IMR-90 (cell line): Measurements from ENCODE around the gene ATP6V1F. TPM values are rescaled to one million over a fixed set of nuclear protein-coding genes. Genes with fewer than 3 reads are reported as not detected.

Experiments used
- ATAC-seq: fragments of 200-7000 bp; cut with Tn5 transposase; 2 replicates; pipeline ENCODE4 v1.9.1; 2020; ENCODE audit warnings: low read depth, mild to moderate bottlenecking, moderate library complexity
- BruUV-seq: library from RNA; stranded (reverse); fragments of 400-500 nt; replicated peaks from 2 replicates; lab custom pipeline; 2021; lab: Mats Ljungman, UMichigan
- CTCF ChIA-PET: fragments of 300-600 bp; formaldehyde crosslinking; extraction: SDS; loops from one replicate; lab custom pipeline; 2021; ENCODE audit warnings: antibody characterized with exemption; lab: Yijun Ruan, JAX
- POLR2A ChIA-PET: fragments of 300-600 bp; sonication (Branson Sonifier 250); formaldehyde crosslinking; loops from one replicate; lab custom pipeline; 2022; ENCODE audit warnings: antibody characterized with exemption; ENCODE audit not compliant: unreplicated experiment; lab: Charles Lee
- DNase-seq: peaks from one replicate; pipeline ENCODE4 v3.0.0; 2013
- H2AFZ ChIP-seq: replicated peaks from 2 replicates; pipeline ENCODE3; 2013; ENCODE audit warnings: low read length, mild to moderate bottlenecking; ENCODE audit not compliant: poor library complexity
- H2AK5ac ChIP-seq: 2 replicates; pipeline ENCODE4 v1.6.1; 2013; ENCODE audit warnings: low read depth, low read length, inconsistent platforms
- H2AK9ac ChIP-seq: replicated peaks from 2 replicates; pipeline ENCODE3; 2013; ENCODE audit warnings: mild to moderate bottlenecking, low read depth, low read length, moderate library complexity; ENCODE audit not compliant: poor library complexity
- H2BK120ac ChIP-seq: 2 replicates; pipeline ENCODE4 v1.6.1; 2013; ENCODE audit warnings: low read depth, low read length, inconsistent platforms
- H2BK15ac ChIP-seq: 3 replicates; pipeline ENCODE4 v1.6.1; 2013; ENCODE audit warnings: low read depth, low read length, inconsistent platforms
- H2BK20ac ChIP-seq: 2 replicates; pipeline ENCODE4 v1.6.1; 2013; ENCODE audit warnings: low read depth, mild to moderate bottlenecking, inconsistent platforms, low read length, moderate library complexity
- H2BK5ac ChIP-seq: 2 replicates; pipeline ENCODE4 v1.6.1; 2013; ENCODE audit warnings: mild to moderate bottlenecking, low read depth, low read length, inconsistent platforms; ENCODE audit not compliant: poor library complexity, severe bottlenecking
- H3K14ac ChIP-seq: replicated peaks from 2 replicates; pipeline ENCODE4 v1.6.1; 2013; ENCODE audit warnings: low read depth, low read length, inconsistent platforms
- H3K18ac ChIP-seq: 2 replicates; pipeline ENCODE4 v1.6.1; 2013; ENCODE audit warnings: low read depth, low read length, control low read depth
- H3K23ac ChIP-seq: 2 replicates; pipeline ENCODE4 v1.6.1; 2013; ENCODE audit warnings: low read depth, low read length, inconsistent platforms
- H3K27ac ChIP-seq: 2 replicates; pipeline ENCODE4 v1.5.1; 2013; ENCODE audit warnings: mild to moderate bottlenecking, control low read depth, low read length; ENCODE audit not compliant: insufficient read depth
- H3K27me3 ChIP-seq: 2 replicates; pipeline ENCODE4 v1.6.1; 2013; ENCODE audit warnings: low read length; ENCODE audit not compliant: control insufficient read depth, insufficient read depth
- H3K36me3 ChIP-seq: 2 replicates; pipeline ENCODE4 v1.6.1; 2013; ENCODE audit warnings: low read length, mixed read lengths; ENCODE audit not compliant: control insufficient read depth, insufficient read depth
- H3K4ac ChIP-seq: 2 replicates; pipeline ENCODE4 v1.6.1; 2013; ENCODE audit warnings: low read depth, low read length, inconsistent platforms
- H3K4me1 ChIP-seq: 2 replicates; pipeline ENCODE4 v1.6.1; 2013; ENCODE audit warnings: low read length, mixed read lengths; ENCODE audit not compliant: control insufficient read depth, insufficient read depth
- H3K4me2 ChIP-seq: 2 replicates; pipeline ENCODE4 v1.6.1; 2013; ENCODE audit warnings: low read depth, mild to moderate bottlenecking, control low read depth, low read length, moderate library complexity
- H3K4me3 ChIP-seq: 2 replicates; pipeline ENCODE4 v1.5.1; 2013; ENCODE audit warnings: low read depth, mild to moderate bottlenecking, control low read depth, low read length, moderate library complexity; ENCODE audit not compliant: insufficient read depth
- H3K56ac ChIP-seq: 2 replicates; pipeline ENCODE4 v1.6.1; 2013; ENCODE audit warnings: low read length, inconsistent platforms; ENCODE audit not compliant: insufficient read depth; ENCODE audit errors: extremely low read depth
- H3K79me1 ChIP-seq, 2 experiments: 2 replicates each; pipeline ENCODE4 v1.6.1; 2013; ENCODE audit warnings: low read length in 2 of 2, inconsistent platforms in 1 of 2, low read depth in 1 of 2
- H3K9ac ChIP-seq: 2 replicates; pipeline ENCODE4 v1.6.1; 2013; ENCODE audit warnings: low read depth, low read length, control low read depth
- H3K9me1 ChIP-seq: 2 replicates; pipeline ENCODE4 v1.6.1; 2013; ENCODE audit warnings: low read length, inconsistent platforms; ENCODE audit not compliant: insufficient read depth
- H3K9me3 ChIP-seq: 2 replicates; pipeline ENCODE4 v1.6.1; 2013; ENCODE audit warnings: low read length; ENCODE audit not compliant: control insufficient read depth, insufficient read depth
- H4K20me1 ChIP-seq: 2 replicates; pipeline ENCODE4 v1.6.1; 2013; ENCODE audit warnings: low read length, inconsistent platforms; ENCODE audit not compliant: insufficient read depth
- H4K5ac ChIP-seq: 2 replicates; pipeline ENCODE4 v1.6.1; 2013; ENCODE audit warnings: mild to moderate bottlenecking, low read depth, low read length, control low read depth
- H4K8ac ChIP-seq, 2 experiments: 2 replicates each; pipeline ENCODE4 v1.6.1; 2013; ENCODE audit warnings: low read depth in 2 of 2, low read length in 2 of 2, control low read depth in 1 of 2, inconsistent platforms in 1 of 2
- H4K91ac ChIP-seq: 2 replicates; pipeline ENCODE4 v1.6.1; 2013; ENCODE audit warnings: low read depth, low read length, inconsistent platforms; ENCODE audit not compliant: insufficient read depth
- CEBPB ChIP-seq: IDR thresholded peaks from 2 replicates; pipeline ENCODE4 v1.6.1; 2012; ENCODE audit warnings: low read depth, low read length, improper control_type of control experiment
- CTCF ChIP-seq: conservative IDR thresholded peaks from 2 replicates; pipeline ENCODE4 v1.5.1; 2012; ENCODE audit warnings: mild to moderate bottlenecking, low read depth, low read length, improper control_type of control experiment
- ELK1 ChIP-seq: fragments of 150-350 bp; IDR thresholded peaks from 2 replicates; pipeline ENCODE4 v1.6.1; 2016; ENCODE audit warnings: low read depth, mild to moderate bottlenecking, low read length, moderate library complexity, borderline replicate concordance
- FOS ChIP-seq: fragments of 150-350 bp; IDR thresholded peaks from 2 replicates; pipeline ENCODE4 v1.6.1; 2016; ENCODE audit warnings: low read depth, low read length
- RAD21 ChIP-seq: IDR thresholded peaks from 2 replicates; pipeline ENCODE4 v1.6.1; 2012; ENCODE audit warnings: low read length, improper control_type of control experiment
- WGBS, 2 experiments: methylation state at CpG; one replicate each; pipeline versions ENCODE4 v1.1.5 to v1.1.7; 2013; ENCODE audit warnings: missing lambda C conversion rate in 2 of 2; ENCODE audit not compliant: insufficient read length in 1 of 2; ENCODE audit errors: extremely low coverage in 2 of 2; 5-methylcytosine and 5-hydroxymethylcytosine counted together
- dilution Hi-C: fragments of 300-500 bp; cut with HindIII; formaldehyde crosslinking; loops from one replicate; pipeline ENCODE4 v1.14.3; 2018; ENCODE audit warnings: low sequenced_read_pairs; ENCODE audit not compliant: unreplicated experiment
- in situ Hi-C: fragments of 300-500 bp; cut with MboI; formaldehyde crosslinking; loops from 3 replicates; pipeline ENCODE4 v1.14.3; 2019; ENCODE audit warnings: low sequenced_read_pairs, inconsistent platforms, mixed read lengths
- intact Hi-C: fragments of 100-400 bp; cut with micrococcal nuclease; formaldehyde crosslinking; loops from 2 replicates; pipeline ENCODE4 v1.10.0; 2022
- polyA plus RNA-seq, 3 experiments: library from polyadenylated mRNA; depleted of rRNA; stranded (reverse); fragments of >200 nt; gene quantifications; 2 replicates each; pipeline ENCODE4 v1.2.3, GENCODE V29; 2012; ENCODE audit warnings: low replicate concordance in 1 of 3
- total RNA-seq: library from RNA; depleted of rRNA; stranded (reverse); fragments of >200 nt; gene quantifications from 2 replicates; pipeline ENCODE4 v1.2.3, GENCODE V29; 2012
- TF ChIP-seq, protein P1 (sequence below): fragments of 150-350 bp; IDR thresholded peaks from 2 replicates; pipeline ENCODE4 v1.6.1; 2017; ENCODE audit warnings: mild to moderate bottlenecking, antibody characterized with exemption, low read length, low read depth

Gene ATP6V1F
- total and polyA plus RNA-seq, 2 of the 4 experiments (the other 2 are of a cell fraction), result 104 to 321 TPM

DNA sequence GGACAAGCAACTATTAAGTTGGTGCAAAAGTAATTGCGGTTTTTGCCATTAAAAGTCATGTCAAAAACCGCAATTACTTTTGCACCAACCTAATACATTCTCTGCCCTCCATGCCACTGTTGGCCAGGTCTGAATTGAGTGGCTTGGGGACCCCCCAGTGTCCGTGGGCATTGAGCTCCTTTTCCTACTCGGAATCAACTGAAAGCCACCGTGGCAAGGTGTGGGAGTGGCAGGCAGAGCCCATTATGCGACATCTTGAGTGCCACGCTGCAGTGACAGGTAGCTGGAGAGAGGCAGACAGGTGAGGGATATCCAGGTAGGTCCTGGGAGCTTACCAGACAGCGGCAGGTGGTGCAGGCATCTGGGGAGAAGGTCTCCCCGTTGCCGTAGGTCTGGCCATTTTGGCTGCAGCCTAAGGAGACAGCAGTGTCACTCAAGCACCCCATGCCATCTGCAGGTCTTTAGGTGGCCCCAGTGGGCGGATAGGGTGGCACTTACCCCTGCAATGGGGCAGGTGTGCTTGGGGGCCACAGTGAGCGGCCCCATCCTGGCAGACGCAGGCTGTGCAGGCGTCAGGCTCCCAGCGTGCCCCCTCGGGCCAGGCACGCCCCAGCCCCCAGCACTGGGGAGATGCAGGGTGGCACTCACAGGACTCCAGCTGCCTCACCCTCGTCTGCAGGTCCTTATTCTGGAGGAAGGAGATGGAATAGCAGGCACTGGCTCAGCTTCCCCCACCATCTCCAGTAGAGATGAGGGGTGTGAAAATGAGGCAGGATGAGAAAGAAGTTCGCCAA is 44.3 kb downstream of the ATP6V1F start:
- Histone ChIP-seq H3K4me3 (no peak overlapping the region), H3K9me3 (no peaks in the 10 kb centered on the region), H2AK5ac (no peak overlapping the region), H2AK9ac (no peak overlapping the region), H2AFZ (no peak overlapping the region), H4K5ac (no peak overlapping the region), H3K4ac (no peak overlapping the region), H4K8ac (no peak overlapping the region), H2BK5ac (no peak overlapping the region), H3K27me3 (peaks cover 54% of the 10 kb centered on the region), H3K4me1 (no peaks in the 10 kb centered on the region), H3K23ac (no peak overlapping the region), H3K36me3 (no peaks in the 10 kb centered on the region), H2BK120ac (no peak overlapping the region), H3K79me1 (no peaks in the 10 kb centered on the region), H3K9me1 (no peaks in the 10 kb centered on the region), H3K4me2 (no peak overlapping the region), H3K27ac (no peak overlapping the region), H4K91ac (no peak overlapping the region), H3K9ac (no peak overlapping the region), H3K18ac (no peak overlapping the region), H2BK20ac (no peak overlapping the region), H3K14ac (no peak overlapping the region), H2BK15ac (no peak overlapping the region), H3K56ac (no peak overlapping the region), H4K20me1 (no peaks in the 10 kb centered on the region)
- 80% methylated on average over 1 of the region's 19 CpGs; no CpG with 5 or more reads in 1 of the 2 experiments for WGBS, 2 experiments
- ChIA-PET CTCF (interaction anchor here (1.0 kb wide), 1 partner anchor 184 kb away, joined by 4 read pairs; no protein-coding TSS in a partner anchor), POLR2A (no interaction called here)
- dilution Hi-C loops, result no loop called here
- in situ Hi-C loops, result no loop called here
- intact Hi-C loops, result no loop called here
- ATAC-seq (no peak), DNase-seq (no peak)
- no TSS peak for BruUV-seq
- TF ChIP-seq, protein P1, sequence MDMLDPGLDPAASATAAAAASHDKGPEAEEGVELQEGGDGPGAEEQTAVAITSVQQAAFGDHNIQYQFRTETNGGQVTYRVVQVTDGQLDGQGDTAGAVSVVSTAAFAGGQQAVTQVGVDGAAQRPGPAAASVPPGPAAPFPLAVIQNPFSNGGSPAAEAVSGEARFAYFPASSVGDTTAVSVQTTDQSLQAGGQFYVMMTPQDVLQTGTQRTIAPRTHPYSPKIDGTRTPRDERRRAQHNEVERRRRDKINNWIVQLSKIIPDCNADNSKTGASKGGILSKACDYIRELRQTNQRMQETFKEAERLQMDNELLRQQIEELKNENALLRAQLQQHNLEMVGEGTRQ, result no peak
- TF ChIP-seq RAD21 (no peak), CTCF (no peak), FOS (no peak), ELK1 (no peak), CEBPB (no peak)
